ES-I3 (cell line): Measurements from ENCODE around the gene FAM168A.
A peak's percentile ranks its signal among the peaks of the same experiment; 100 is the strongest.

ENCODE experiments used
- H3K36me3 ChIP-seq: 2 replicates; pipeline ENCODE4 v1.6.1; 2013; ENCODE audit warnings: mild to moderate bottlenecking, low read length, control low read depth, moderate library complexity; ENCODE audit not compliant: insufficient read depth
- H3K4me1 ChIP-seq: 2 replicates; pipeline ENCODE4 v1.6.1; 2013; ENCODE audit warnings: mild to moderate bottlenecking, control low read depth, low read length; ENCODE audit not compliant: insufficient read depth
- H3K9ac ChIP-seq: 2 replicates; pipeline ENCODE4 v1.6.1; 2013; ENCODE audit warnings: low read depth, mild to moderate bottlenecking, low read length, moderate library complexity
- H3K9me3 ChIP-seq: 2 replicates; pipeline ENCODE4 v1.6.1; 2013; ENCODE audit warnings: mild to moderate bottlenecking, low read length, moderate library complexity; ENCODE audit not compliant: control insufficient read depth, insufficient read depth

FAM168A gene

GRCh38 chr11:73384872-73385689, 212.8 kb downstream of the FAM168A start:
- Histone ChIP-seq H3K9ac (no peak overlapping the region), H3K9me3 (no peaks in the 10 kb centered on the region), H3K36me3 (no peaks in the 10 kb centered on the region; the same call in 1 of the 2 replicates), H3K4me1 (peaks cover 28% of the 10 kb centered on the region; the same call in 1 of the 2 replicates)

- Histone ChIP-seq H3K36me3 (no peaks in the 10 kb centered on the region; the same call in 1 of the 2 replicates), H3K9ac (no peak overlapping the region), H3K9me3 (no peaks in the 10 kb centered on the region), H3K4me1 (peaks cover 31% of the 10 kb centered on the region; the same call in 1 of the 2 replicates)
These were observed 213.4 kb downstream of the FAM168A start for GRCh38 chr11:73384531-73384871.

- Histone ChIP-seq H3K9ac (no peak overlapping the region), H3K36me3 (no peaks in the 10 kb centered on the region; the same call in 1 of the 2 replicates), H3K9me3 (no peaks in the 10 kb centered on the region), H3K4me1 (peaks cover 31% of the 10 kb centered on the region; the same call in 1 of the 2 replicates)
These were observed 213.8 kb downstream of the FAM168A start for GRCh38 chr11:73384125-73384441.

GRCh38 chr11:73383249-73384124, 214.4 kb downstream of the FAM168A start:
- Histone ChIP-seq H3K4me1 (peaks cover 34% of the 10 kb centered on the region; the same call in 1 of the 2 replicates), H3K36me3 (no peaks in the 10 kb centered on the region; the same call in 1 of the 2 replicates), H3K9ac (no peak overlapping the region), H3K9me3 (no peaks in the 10 kb centered on the region)

GRCh38 chr11:73382747-73383146, 215.2 kb downstream of the FAM168A start:
- Histone ChIP-seq H3K9me3 (no peaks in the 10 kb centered on the region), H3K36me3 (no peaks in the 10 kb centered on the region; the same call in 1 of the 2 replicates), H3K4me1 (peaks cover 32% of the 10 kb centered on the region), H3K9ac (no peak overlapping the region)

- peaks cover 29% of the 10 kb centered on the region for H3K4me1 ChIP-seq
- no peaks in the 10 kb centered on the region; the same call in 1 of the 2 replicates for H3K36me3 ChIP-seq
- no peak overlapping the region for H3K9ac ChIP-seq
- no peaks in the 10 kb centered on the region for H3K9me3 ChIP-seq
These were observed 215.7 kb downstream of the FAM168A start for GRCh38 chr11:73382183-73382582.

- Histone ChIP-seq H3K36me3 (no peaks in the 10 kb centered on the region; the same call in 1 of the 2 replicates), H3K4me1 (peaks cover 27% of the 10 kb centered on the region), H3K9ac (no peak overlapping the region), H3K9me3 (no peaks in the 10 kb centered on the region)
These were observed 216.3 kb downstream of the FAM168A start for GRCh38 chr11:73381589-73381988.

GRCh38 chr11:73380897-73381410, 217.0 kb downstream of the FAM168A start:
- H3K9ac ChIP-seq = no peak overlapping the region
- no peaks in the 10 kb centered on the region for H3K9me3 ChIP-seq
- peaks cover 26% of the 10 kb centered on the region for H3K4me1 ChIP-seq
- no peaks in the 10 kb centered on the region; the same call in 1 of the 2 replicates for H3K36me3 ChIP-seq

GRCh38 chr11:73380331-73380730, 217.6 kb downstream of the FAM168A start:
- Histone ChIP-seq H3K9ac (no peak overlapping the region), H3K36me3 (no peaks in the 10 kb centered on the region; the same call in 1 of the 2 replicates), H3K9me3 (no peaks in the 10 kb centered on the region), H3K4me1 (peaks cover 23% of the 10 kb centered on the region)

GRCh38 chr11:73379189-73379880, 218.6 kb downstream of the FAM168A start:
- H3K36me3 ChIP-seq = no peaks in the 10 kb centered on the region; the same call in 1 of the 2 replicates
- peaks cover 23% of the 10 kb centered on the region for H3K4me1 ChIP-seq
- H3K9ac ChIP-seq = no peak overlapping the region
- H3K9me3 ChIP-seq = no peaks in the 10 kb centered on the region

- Histone ChIP-seq H3K9me3 (no peaks in the 10 kb centered on the region), H3K4me1 (peaks cover 15% of the 10 kb centered on the region), H3K36me3 (no peaks in the 10 kb centered on the region; the same call in 1 of the 2 replicates), H3K9ac (peak overlapping the region; percentile 84)
These were observed 220.9 kb downstream of the FAM168A start for GRCh38 chr11:73376803-73377629.

- peaks cover 15% of the 10 kb centered on the region for H3K4me1 ChIP-seq
- no peaks in the 10 kb centered on the region for H3K9me3 ChIP-seq
- peak within 1 kb of the TSS; percentile 84 for H3K9ac ChIP-seq
- no peaks in the 10 kb centered on the region for H3K36me3 ChIP-seq
These were observed 221.6 kb downstream of the FAM168A start, which contains the start of gene RELT for GRCh38 chr11:73376160-73376802. Gene RELT, plus strand, starts transcription at chr11:73376399. Its CDS starts 12,738 bp downstream, at chr11:73389137.

- peaks cover 15% of the 10 kb centered on the region for H3K4me1 ChIP-seq
- no peaks in the 10 kb centered on the region for H3K9me3 ChIP-seq
- no peak overlapping the region for H3K9ac ChIP-seq
- H3K36me3 ChIP-seq = no peaks in the 10 kb centered on the region
These were observed 222.1 kb downstream of the FAM168A start for GRCh38 chr11:73375830-73376159.
